Endothelial cell of umbilical vein (primary cell): ENCODE results near the gene RNF121. TPM values are rescaled to one million over a fixed set of nuclear protein-coding genes. Genes with fewer than 3 reads are reported as not detected.

Source experiments
- BruUV-seq: library from RNA; stranded (reverse); fragments of 400-500 nt; replicated peaks from 2 replicates; lab custom pipeline; 2021; lab: Mats Ljungman, UMichigan
- CTCF ChIA-PET: fragments of 300-600, 350-600 bp; sonication (Branson Sonifier 250); formaldehyde crosslinking; loops from one replicate; lab custom pipeline; 2021; ENCODE audit warnings: antibody characterized with exemption, inconsistent platforms; lab: Charles Lee
- POLR2A ChIA-PET: fragments of 300-600, 350-600 bp; sonication (Branson Sonifier 250); formaldehyde crosslinking; loops from one replicate; lab custom pipeline; 2021; ENCODE audit warnings: antibody characterized with exemption, inconsistent platforms; lab: Charles Lee
- DNase-seq: peaks from one replicate; pipeline ENCODE4 v3.0.0-alpha.2; 2011; ENCODE audit warnings: low read depth, low spot score
- FAIRE-seq: peaks from 2 replicates; lab custom pipeline; 2011; peaks lifted over from hg19 to GRCh38; lab: Jason Lieb, UNC
- H2AFZ ChIP-seq: 2 replicates; pipeline ENCODE4 v1.6.0; 2012; ENCODE audit warnings: low read depth, low read length, control low read depth, inconsistent platforms
- H3K27ac ChIP-seq: 2 replicates; pipeline ENCODE4 v1.5.1; 2011; ENCODE audit warnings: low read depth, mild to moderate bottlenecking, control low read depth, low read length, moderate library complexity; ENCODE audit not compliant: insufficient read depth
- H3K27me3 ChIP-seq, 2 experiments: 2 replicates each; pipeline versions ENCODE4 v1.6.0 to v1.6.1; 2011; ENCODE audit warnings: low read length in 2 of 2, mixed read lengths in 1 of 2; ENCODE audit not compliant: control insufficient read depth in 2 of 2, insufficient read depth in 2 of 2
- H3K36me3 ChIP-seq, 2 experiments: 2 replicates in 1 of 2; 3 replicates in 1 of 2; pipeline ENCODE4 v1.5.1; 2011; ENCODE audit warnings: low read length in 2 of 2, mild to moderate bottlenecking in 1 of 2, moderate library complexity in 1 of 2; ENCODE audit not compliant: control insufficient read depth in 2 of 2, insufficient read depth in 2 of 2; ENCODE audit errors: extremely low read depth in 1 of 2
- H3K4me1 ChIP-seq: 3 replicates; pipeline ENCODE4 v1.5.1; 2011; ENCODE audit warnings: mild to moderate bottlenecking, low read length; ENCODE audit not compliant: control insufficient read depth, insufficient read depth; ENCODE audit errors: extremely low read depth
- H3K4me2 ChIP-seq: 2 replicates; pipeline ENCODE4 v1.6.1; 2011; ENCODE audit warnings: low read length, control low read depth, mixed read lengths; ENCODE audit not compliant: insufficient read depth
- H3K4me3 ChIP-seq, 3 experiments: fragments of 200-600 bp in 1 of 3; sonication (generic), shearing (Covaris generic) in 1 of 3; replicated peaks in 1 of 3; 2 replicates each; pipeline ENCODE4 v1.5.1; 2011 to 2016; ENCODE audit warnings: control low read depth in 3 of 3, low read length in 3 of 3, mild to moderate bottlenecking in 2 of 3, inconsistent platforms in 1 of 3, low read depth in 1 of 3, moderate library complexity in 1 of 3; ENCODE audit not compliant: insufficient read depth in 1 of 3
- H3K79me2 ChIP-seq: 2 replicates; pipeline ENCODE4 v1.6.0; 2012; ENCODE audit warnings: low read length, inconsistent platforms; ENCODE audit not compliant: control insufficient read depth, insufficient read depth
- H3K9ac ChIP-seq: replicated peaks from 2 replicates; pipeline ENCODE3; 2011; ENCODE audit warnings: low read length, control low read depth; ENCODE audit not compliant: insufficient read depth; ENCODE audit errors: extremely low read depth
- H3K9me1 ChIP-seq: replicated peaks from 3 replicates; pipeline ENCODE4 v1.6.0; 2011; ENCODE audit warnings: mild to moderate bottlenecking, low read length; ENCODE audit not compliant: control insufficient read depth, insufficient read depth; ENCODE audit errors: extremely low read depth
- H3K9me3 ChIP-seq: replicated peaks from 2 replicates; pipeline ENCODE4 v1.5.1; 2012; ENCODE audit warnings: low read length, inconsistent platforms; ENCODE audit not compliant: control insufficient read depth, insufficient read depth
- H4K20me1 ChIP-seq: replicated peaks from 2 replicates; pipeline ENCODE3; 2011; ENCODE audit warnings: mild to moderate bottlenecking, low read length; ENCODE audit not compliant: control insufficient read depth, insufficient read depth; ENCODE audit errors: extremely low read depth
- EZH2 ChIP-seq: IDR thresholded peaks from 2 replicates; pipeline ENCODE4 v1.6.1; 2012; ENCODE audit warnings: borderline replicate concordance, low read depth, mild to moderate bottlenecking, moderate library complexity, low read length, inconsistent platforms; ENCODE audit not compliant: severe bottlenecking
- FOS ChIP-seq: IDR thresholded peaks from 2 replicates; pipeline ENCODE4 v1.6.1; 2011; ENCODE audit warnings: mild to moderate bottlenecking, low read length, moderate library complexity, borderline replicate concordance; ENCODE audit not compliant: insufficient read depth
- GATA2 ChIP-seq: IDR thresholded peaks from 2 replicates; pipeline ENCODE4 v1.7.0; 2011; ENCODE audit warnings: low read depth, mild to moderate bottlenecking, moderate library complexity, mixed read lengths, low read length; ENCODE audit not compliant: insufficient read length, insufficient read depth
- JUN ChIP-seq: IDR thresholded peaks from 2 replicates; pipeline ENCODE4 v1.6.1; 2011; ENCODE audit warnings: borderline replicate concordance, low read depth; ENCODE audit not compliant: insufficient read length, insufficient read depth
- MYC ChIP-seq: IDR thresholded peaks from one replicate; pipeline ENCODE4 v1.6.1; 2011; ENCODE audit warnings: mild to moderate bottlenecking, low read depth, low read length
- POLR2A ChIP-seq: IDR thresholded peaks from 2 replicates; pipeline ENCODE4 v1.6.1; 2012; ENCODE audit warnings: low read depth, mild to moderate bottlenecking, control low read depth, low read length
- POLR2AphosphoS5 ChIP-seq: IDR thresholded peaks from 2 replicates; pipeline ENCODE4 v1.6.1; 2012; ENCODE audit warnings: low read depth, mild to moderate bottlenecking, control low read depth, low read length, moderate library complexity; ENCODE audit not compliant: insufficient read depth
- dilution Hi-C: fragments of 300-500 bp; cut with MboI; formaldehyde crosslinking; loops from one replicate; pipeline ENCODE4 v1.15.0; 2019; ENCODE audit warnings: low sequenced_read_pairs; ENCODE audit not compliant: extremely low pct_ligation_motif_present
- intact Hi-C: fragments of 100-400 bp; cut with micrococcal nuclease; formaldehyde crosslinking; loops from one replicate; pipeline ENCODE4 v1.10.0; 2022
- polyA plus RNA-seq, 4 experiments: library from polyadenylated mRNA; depleted of rRNA in 3 of 4; stranded (reverse) in 3 of 4; unstranded in 1 of 4; fragments of >200 nt; gene quantifications; 2 replicates each; pipeline versions ENCODE4 v1.2.1 to v1.2.3, GENCODE V29; 2011 to 2012; ENCODE audit warnings: missing spikeins in 1 of 4
- total RNA-seq: library from RNA; stranded (reverse); gene quantifications from 2 replicates; pipeline ENCODE4 v1.2.3, GENCODE V29; 2021
- TF ChIP-seq, protein P1 (sequence below): IDR thresholded peaks from 2 replicates; pipeline ENCODE4 v1.6.1; 2011; ENCODE audit not compliant: insufficient read depth, insufficient read length
- TF ChIP-seq, protein P2 (sequence below), 2 donors: IDR thresholded peaks; 1 replicate in 1 of 2; 2 replicates in 1 of 2; pipeline ENCODE4 v1.5.1; 2011; ENCODE audit warnings: low read length in 2 of 2, mild to moderate bottlenecking in 2 of 2, moderate library complexity in 2 of 2, control low read depth in 1 of 2, inconsistent platforms in 1 of 2, low read depth in 1 of 2; ENCODE audit not compliant: insufficient read depth in 1 of 2; ENCODE audit errors: extremely low read depth in 1 of 2

Gene RNF121
- total and polyA plus RNA-seq, 2 donors (not counting 3 experiments of a cell fraction or from before 2014, with no cell fraction given): 61.4 to 99.9 TPM

- Histone ChIP-seq H2AFZ (no peak overlapping the region), H3K4me3 (no peak overlapping the region), H3K27ac (no peak overlapping the region), H4K20me1 (peaks cover 4% of the 10 kb centered on the region), H3K9ac (no peak overlapping the region), H3K9me1 (no peaks in the 10 kb centered on the region), H3K27me3 (no peaks in the 10 kb centered on the region), H3K36me3 (peaks cover 56 to 91% of the 10 kb centered on the region in 2 experiments), H3K4me2 (no peak overlapping the region), H3K9me3 (no peaks in the 10 kb centered on the region), H3K4me1 (no peaks in the 10 kb centered on the region), H3K79me2 (no peaks in the 10 kb centered on the region)
- DNase-seq (no peak), FAIRE-seq (no peak)
- POLR2A ChIA-PET: no interaction called here
- CTCF ChIA-PET: interaction anchor here (1.0 to 5.4 kb wide), 5 partner anchors 12 to 453 kb away, joined by 3 to 38 read pairs (median 4); no protein-coding TSS in a partner anchor
- intact Hi-C loops: loop anchor here (5.0 kb wide), 1 partner anchor 156 kb away; no protein-coding TSS in a partner anchor
- dilution Hi-C loops: no loop called here
- TF ChIP-seq FOS (no peak), JUN (no peak), EZH2 (no peak), GATA2 (no peak), MYC (no peak), POLR2A (no peak), POLR2AphosphoS5 (no peak)
- TF ChIP-seq, protein P1, sequence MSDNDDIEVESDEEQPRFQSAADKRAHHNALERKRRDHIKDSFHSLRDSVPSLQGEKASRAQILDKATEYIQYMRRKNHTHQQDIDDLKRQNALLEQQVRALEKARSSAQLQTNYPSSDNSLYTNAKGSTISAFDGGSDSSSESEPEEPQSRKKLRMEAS: no peak
- TF ChIP-seq, protein P2, sequence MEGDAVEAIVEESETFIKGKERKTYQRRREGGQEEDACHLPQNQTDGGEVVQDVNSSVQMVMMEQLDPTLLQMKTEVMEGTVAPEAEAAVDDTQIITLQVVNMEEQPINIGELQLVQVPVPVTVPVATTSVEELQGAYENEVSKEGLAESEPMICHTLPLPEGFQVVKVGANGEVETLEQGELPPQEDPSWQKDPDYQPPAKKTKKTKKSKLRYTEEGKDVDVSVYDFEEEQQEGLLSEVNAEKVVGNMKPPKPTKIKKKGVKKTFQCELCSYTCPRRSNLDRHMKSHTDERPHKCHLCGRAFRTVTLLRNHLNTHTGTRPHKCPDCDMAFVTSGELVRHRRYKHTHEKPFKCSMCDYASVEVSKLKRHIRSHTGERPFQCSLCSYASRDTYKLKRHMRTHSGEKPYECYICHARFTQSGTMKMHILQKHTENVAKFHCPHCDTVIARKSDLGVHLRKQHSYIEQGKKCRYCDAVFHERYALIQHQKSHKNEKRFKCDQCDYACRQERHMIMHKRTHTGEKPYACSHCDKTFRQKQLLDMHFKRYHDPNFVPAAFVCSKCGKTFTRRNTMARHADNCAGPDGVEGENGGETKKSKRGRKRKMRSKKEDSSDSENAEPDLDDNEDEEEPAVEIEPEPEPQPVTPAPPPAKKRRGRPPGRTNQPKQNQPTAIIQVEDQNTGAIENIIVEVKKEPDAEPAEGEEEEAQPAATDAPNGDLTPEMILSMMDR (IDR thresholded peaks at IDR 0.05; ENCODE audit: extremely low read depth in 1 of 2, insufficient read depth in 1 of 2, low read depth in 1 of 2, low read length in 2 of 2): no peak
- BruUV-seq: no TSS peak
These were observed 89.3 kb downstream of the RNF121 start for GRCh38 chr11:72018171-72018570.
